Left ventricle myocardium inferior (tissue), 1 donor: Measurements from ENCODE around the gene LSM12. TPM values are rescaled to one million over a fixed set of nuclear protein-coding genes. Genes with fewer than 3 reads are reported as not detected.
A peak's percentile ranks its signal among the peaks of the same experiment; 100 is the strongest.
"Not testable (repeated sequence)": the region's sequence is repeated elsewhere in the genome, so short reads cannot be mapped to it uniquely, and the experiment has no call there.

Source experiments
- DNase-seq: peaks from one replicate; pipeline ENCODE4 v3.0.0-alpha.2; 2020
- H3K27ac ChIP-seq: fragments of 200-600 bp; replicated peaks from 2 replicates; pipeline ENCODE4 v1.8.0; 2021
- H3K27me3 ChIP-seq: fragments of 200-600 bp; 2 replicates; pipeline ENCODE4 v1.8.0; 2021; ENCODE audit warnings: low read depth
- H3K36me3 ChIP-seq: fragments of 200-600 bp; 2 replicates; pipeline ENCODE4 v1.8.0; 2021
- H3K4me1 ChIP-seq: fragments of 200-600 bp; 2 replicates; pipeline ENCODE4 v1.8.0; 2021
- H3K4me3 ChIP-seq: fragments of 200-600 bp; 2 replicates; pipeline ENCODE4 v1.8.0; 2021; ENCODE audit warnings: mild to moderate bottlenecking, moderate library complexity
- H3K9me3 ChIP-seq: fragments of 200-600 bp; replicated peaks from 2 replicates; pipeline ENCODE4 v1.8.0; 2021
- CTCF ChIP-seq: fragments of 200-600 bp; IDR thresholded peaks from 2 replicates; pipeline ENCODE4 v1.8.0; 2021; ENCODE audit warnings: antibody characterized with exemption, mild to moderate bottlenecking, borderline replicate concordance
- intact Hi-C: fragments of 100-400 bp; cut with micrococcal nuclease; formaldehyde crosslinking; loops from one replicate; pipeline ENCODE4 v1.11.0; 2022
- total RNA-seq: library from RNA; stranded (reverse); fragmentation: NEBNext Ultra II Directional; extraction: Animal tissue kit (Norgen Biotek cat#: 25700); gene quantifications from one replicate; pipeline ENCODE4 v1.2.1, GENCODE V29; 2021
- donor health status: DM: no; HTN: yes; CAD: no; lungs with severe emphysema.

Gene LSM12
- total RNA-seq, 1 donor from 2014 or later: 41.2 TPM

- peak overlapping the region; percentile 71 for H3K4me3 ChIP-seq
- H3K27ac ChIP-seq: peak overlapping the region; percentile 94
- H3K27me3 ChIP-seq: no peaks in the 10 kb centered on the region
- no peak for TF ChIP-seq CTCF
- peaks cover 12% of the 10 kb centered on the region for H3K36me3 ChIP-seq
- peak; percentile 85 for DNase-seq
- H3K9me3 ChIP-seq: no peaks in the 10 kb centered on the region
- intact Hi-C loops: no loop called here
- peaks cover 100% of the 10 kb centered on the region for H3K4me1 ChIP-seq
These were observed 42.2 kb upstream of the LSM12 start for GRCh38 chr17:44108440-44109311.

GRCh38 chr17:44106801-44107200 is 40.3 kb upstream of the LSM12 start:
- Histone ChIP-seq H3K36me3 (peaks cover 11% of the 10 kb centered on the region), H3K27me3 (no peaks in the 10 kb centered on the region), H3K27ac (peak overlapping the region; percentile 94), H3K4me1 (peaks cover 100% of the 10 kb centered on the region), H3K9me3 (no peaks in the 10 kb centered on the region), H3K4me3 (no peak overlapping the region)
- intact Hi-C loops: no loop called here
- no peak for DNase-seq
- no peak for TF ChIP-seq CTCF

- H3K27ac ChIP-seq: peak overlapping the region; percentile 21
These were observed 39.5 kb upstream of the LSM12 start for GRCh38 chr17:44105941-44106340.

GRCh38 chr17:44105483-44105882 is 39.0 kb upstream of the LSM12 start:
- no peak for DNase-seq
- H3K4me1 ChIP-seq: peaks cover 99% of the 10 kb centered on the region
- H3K9me3 ChIP-seq: no peaks in the 10 kb centered on the region
- H3K4me3 ChIP-seq: no peak overlapping the region
- intact Hi-C loops: no loop called here
- no peaks in the 10 kb centered on the region for H3K27me3 ChIP-seq
- peaks cover 11% of the 10 kb centered on the region for H3K36me3 ChIP-seq
- H3K27ac ChIP-seq: peak overlapping the region; percentile 21
- TF ChIP-seq CTCF: no peak

More at GRCh38 chr17:44105941-44106340, 39.5 kb upstream of the LSM12 start:
- no peak overlapping the region for H3K4me3 ChIP-seq
- no peak for TF ChIP-seq CTCF
- no peaks in the 10 kb centered on the region for H3K27me3 ChIP-seq
- peaks cover 100% of the 10 kb centered on the region for H3K4me1 ChIP-seq
- H3K9me3 ChIP-seq: no peaks in the 10 kb centered on the region
- H3K36me3 ChIP-seq: peaks cover 11% of the 10 kb centered on the region
- intact Hi-C loops: no loop called here
- DNase-seq: no peak

GRCh38 chr17:44102849-44103622 is 36.6 kb upstream of the LSM12 start:
- Histone ChIP-seq H3K4me3 (peak overlapping the region; percentile 2), H3K36me3 (peaks cover 7% of the 10 kb centered on the region), H3K4me1 (peaks cover 99% of the 10 kb centered on the region), H3K9me3 (no peaks in the 10 kb centered on the region), H3K27ac (peak overlapping the region; percentile 75), H3K27me3 (no peaks in the 10 kb centered on the region)
- peak; percentile 71 for DNase-seq
- TF ChIP-seq CTCF: no peak
- intact Hi-C loops: no loop called here

- DNase-seq, H3K9me3 ChIP-seq, H3K36me3 ChIP-seq, H3K4me3 ChIP-seq, H3K27me3 ChIP-seq, intact Hi-C loops: not testable (repeated sequence)
- Histone ChIP-seq H3K27ac (peak overlapping the region; percentile 75), H3K4me1 (peaks cover 99% of the 10 kb centered on the region)
These were observed 35.4 kb upstream of the LSM12 start for GRCh38 chr17:44101858-44102257.
